ENCODE results near the gene TAS1R1. TPM values are rescaled to one million over a fixed set of nuclear protein-coding genes. Genes with fewer than 3 reads are reported as not detected.

The TAS1R1 gene
- total RNA-seq, 2 experiments from 2014 or later, result not detected

DNA sequence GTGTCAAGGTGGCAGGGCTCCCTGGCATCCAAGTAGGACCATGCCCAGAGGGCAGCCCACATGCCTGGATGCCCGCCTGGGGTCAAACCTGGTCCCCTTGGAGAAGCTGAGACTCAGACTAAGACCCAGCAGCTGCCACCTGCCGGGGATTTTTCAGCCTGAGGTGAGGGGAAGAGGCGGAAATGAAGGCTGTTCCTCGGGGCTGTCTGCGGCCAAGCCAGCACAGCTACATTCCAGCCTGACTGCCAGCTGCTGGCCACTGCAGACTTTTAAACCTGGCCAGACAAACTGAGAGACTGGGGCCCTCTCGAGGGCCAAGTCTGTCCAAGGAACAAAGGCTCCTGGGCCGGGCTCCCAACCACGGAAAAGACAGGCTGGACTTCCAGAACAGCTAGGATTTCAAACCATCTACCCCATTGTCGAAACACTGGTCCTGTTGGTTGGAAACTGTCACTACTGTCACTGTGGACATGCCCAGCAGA lies 41.7 kb upstream of the TAS1R1 start:
- ChIA-PET CTCF (interaction anchor here (1.1 kb wide), 1 partner anchor 24 kb away, joined by 3 read pairs; no protein-coding TSS in a partner anchor), POLR2A (interaction anchor here (1.4 to 1.7 kb wide), 2 partner anchors 9 to 10 kb away, joined by 3 to 6 read pairs; no protein-coding TSS in a partner anchor)
- DNase-seq, result no peak
- intact Hi-C loops (cut with micrococcal nuclease), result no loop called here
- Mint-ChIP-seq H3K9me3 (no peaks in the 10 kb centered on the region), H3K4me3 (no peak overlapping the region), H3K4me1 (ENCODE audit: low read depth) (no peaks in the 10 kb centered on the region), H3K27ac (no peak overlapping the region), H3K36me3 (ENCODE audit: low read depth) (no peaks in the 10 kb centered on the region), H3K27me3 (no peaks in the 10 kb centered on the region)
- ATAC-seq, result no peak
- TF ChIP-seq, protein P1, sequence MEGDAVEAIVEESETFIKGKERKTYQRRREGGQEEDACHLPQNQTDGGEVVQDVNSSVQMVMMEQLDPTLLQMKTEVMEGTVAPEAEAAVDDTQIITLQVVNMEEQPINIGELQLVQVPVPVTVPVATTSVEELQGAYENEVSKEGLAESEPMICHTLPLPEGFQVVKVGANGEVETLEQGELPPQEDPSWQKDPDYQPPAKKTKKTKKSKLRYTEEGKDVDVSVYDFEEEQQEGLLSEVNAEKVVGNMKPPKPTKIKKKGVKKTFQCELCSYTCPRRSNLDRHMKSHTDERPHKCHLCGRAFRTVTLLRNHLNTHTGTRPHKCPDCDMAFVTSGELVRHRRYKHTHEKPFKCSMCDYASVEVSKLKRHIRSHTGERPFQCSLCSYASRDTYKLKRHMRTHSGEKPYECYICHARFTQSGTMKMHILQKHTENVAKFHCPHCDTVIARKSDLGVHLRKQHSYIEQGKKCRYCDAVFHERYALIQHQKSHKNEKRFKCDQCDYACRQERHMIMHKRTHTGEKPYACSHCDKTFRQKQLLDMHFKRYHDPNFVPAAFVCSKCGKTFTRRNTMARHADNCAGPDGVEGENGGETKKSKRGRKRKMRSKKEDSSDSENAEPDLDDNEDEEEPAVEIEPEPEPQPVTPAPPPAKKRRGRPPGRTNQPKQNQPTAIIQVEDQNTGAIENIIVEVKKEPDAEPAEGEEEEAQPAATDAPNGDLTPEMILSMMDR (IDR thresholded peaks at IDR 0.05), result no peak

DNA sequence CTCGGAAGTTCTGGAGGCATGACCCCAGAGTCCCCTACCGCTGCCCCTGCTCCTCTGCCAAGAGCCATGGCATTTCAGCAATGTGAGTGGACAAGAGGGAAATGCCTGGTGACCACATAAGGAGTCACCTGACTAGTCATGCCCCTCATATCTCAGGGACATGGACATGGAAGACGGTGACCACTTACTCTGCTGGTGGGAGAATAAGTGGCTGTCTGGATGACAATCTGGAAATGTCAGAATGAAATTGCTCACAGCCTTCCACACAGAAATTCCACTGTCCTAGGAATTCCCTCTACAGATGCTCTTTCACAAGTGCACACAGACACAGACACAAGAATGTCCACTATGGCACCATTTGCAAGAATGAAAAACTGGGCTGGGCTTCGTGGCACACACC lies 39.3 kb upstream of the TAS1R1 start:
- Mint-ChIP-seq H3K9me3 (no peaks in the 10 kb centered on the region), H3K36me3 (ENCODE audit: low read depth) (no peaks in the 10 kb centered on the region), H3K4me1 (ENCODE audit: low read depth) (no peaks in the 10 kb centered on the region), H3K27ac (no peak overlapping the region), H3K27me3 (no peaks in the 10 kb centered on the region), H3K4me3 (no peak overlapping the region)
- ChIA-PET CTCF (no interaction called here), POLR2A (no interaction called here)
- no peak for ATAC-seq
- intact Hi-C loops (cut with micrococcal nuclease), result no loop called here
- no peak for DNase-seq
- TF ChIP-seq, protein P1 (IDR thresholded peaks at IDR 0.05), result no peak

DNA sequence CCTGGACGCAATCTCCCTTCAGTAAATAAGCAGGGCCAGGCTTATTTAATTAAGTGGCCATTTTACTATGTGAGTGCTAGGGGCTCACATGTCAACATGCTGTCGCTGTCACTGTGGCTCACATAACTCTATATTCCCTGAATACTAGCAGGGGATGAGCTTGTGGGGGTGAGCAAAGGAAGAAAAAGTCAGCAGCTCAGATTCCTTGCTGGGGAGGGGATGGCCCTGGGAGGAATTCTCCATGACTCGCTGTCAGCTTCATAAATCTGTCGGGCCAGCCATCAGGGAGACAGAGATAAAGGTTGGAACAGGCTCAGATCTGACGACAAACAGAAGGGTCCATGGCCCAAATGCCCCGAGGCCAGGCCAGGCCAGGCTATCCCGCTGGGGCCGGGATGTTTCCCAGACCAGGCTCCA lies 37.7 kb upstream of the TAS1R1 start:
- ChIA-PET CTCF (no interaction called here), POLR2A (interaction anchor here (0.6 to 1.2 kb wide), 2 partner anchors 9 to 12 kb away, joined by 3 to 4 read pairs; no protein-coding TSS in a partner anchor)
- DNase-seq (no peak), ATAC-seq (no peak)
- Mint-ChIP-seq H3K4me1 (ENCODE audit: low read depth) (no peaks in the 10 kb centered on the region), H3K36me3 (ENCODE audit: low read depth) (no peaks in the 10 kb centered on the region), H3K9me3 (no peaks in the 10 kb centered on the region), H3K27me3 (no peaks in the 10 kb centered on the region), H3K4me3 (no peak overlapping the region), H3K27ac (no peak overlapping the region)
- intact Hi-C loops (cut with micrococcal nuclease), result no loop called here
- TF ChIP-seq, protein P1 (IDR thresholded peaks at IDR 0.05), result no peak

DNA sequence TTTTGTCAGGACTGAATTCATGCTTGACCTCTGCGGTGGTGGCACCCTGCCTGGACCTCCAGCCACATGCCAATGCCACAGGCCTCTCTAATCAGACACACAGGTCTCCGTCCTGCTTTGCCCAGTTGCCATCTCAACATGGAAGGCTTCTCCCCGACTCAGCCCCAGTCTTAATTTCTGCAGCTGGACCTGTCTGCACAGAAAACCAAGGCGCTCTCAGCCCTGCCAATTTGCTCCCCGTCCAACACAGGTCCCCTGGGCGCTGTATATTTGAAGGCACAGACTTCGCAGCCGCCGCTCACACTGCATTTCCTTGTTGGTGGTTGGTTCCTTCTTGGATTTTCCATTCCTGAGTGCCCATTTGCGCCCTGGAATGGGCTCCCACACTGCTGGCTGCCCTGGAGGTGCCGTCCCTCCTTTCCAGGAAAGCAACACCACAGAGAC lies 35.6 kb upstream of the TAS1R1 start:
- POLR2A ChIA-PET, result no interaction called here
- intact Hi-C loops (cut with micrococcal nuclease), result no loop called here
- DNase-seq (no peak), ATAC-seq (no peak)
- TF ChIP-seq, protein P1 (IDR thresholded peaks at IDR 0.05), result no peak
- no peaks in the 10 kb centered on the region for H3K27me3 Mint-ChIP-seq
- H3K27ac Mint-ChIP-seq, result no peak overlapping the region
- no peaks in the 10 kb centered on the region for H3K9me3 Mint-ChIP-seq
- CTCF ChIA-PET, result interaction anchor here (4.5 kb wide), 1 partner anchor 30 kb away, joined by 20 read pairs; the partner anchor contains the start of gene PLEKHG5
- H3K4me1 Mint-ChIP-seq (ENCODE audit: low read depth), result no peaks in the 10 kb centered on the region
- H3K36me3 Mint-ChIP-seq (ENCODE audit: low read depth), result peaks cover 2% of the 10 kb centered on the region
- H3K4me3 Mint-ChIP-seq, result no peak overlapping the region

DNA sequence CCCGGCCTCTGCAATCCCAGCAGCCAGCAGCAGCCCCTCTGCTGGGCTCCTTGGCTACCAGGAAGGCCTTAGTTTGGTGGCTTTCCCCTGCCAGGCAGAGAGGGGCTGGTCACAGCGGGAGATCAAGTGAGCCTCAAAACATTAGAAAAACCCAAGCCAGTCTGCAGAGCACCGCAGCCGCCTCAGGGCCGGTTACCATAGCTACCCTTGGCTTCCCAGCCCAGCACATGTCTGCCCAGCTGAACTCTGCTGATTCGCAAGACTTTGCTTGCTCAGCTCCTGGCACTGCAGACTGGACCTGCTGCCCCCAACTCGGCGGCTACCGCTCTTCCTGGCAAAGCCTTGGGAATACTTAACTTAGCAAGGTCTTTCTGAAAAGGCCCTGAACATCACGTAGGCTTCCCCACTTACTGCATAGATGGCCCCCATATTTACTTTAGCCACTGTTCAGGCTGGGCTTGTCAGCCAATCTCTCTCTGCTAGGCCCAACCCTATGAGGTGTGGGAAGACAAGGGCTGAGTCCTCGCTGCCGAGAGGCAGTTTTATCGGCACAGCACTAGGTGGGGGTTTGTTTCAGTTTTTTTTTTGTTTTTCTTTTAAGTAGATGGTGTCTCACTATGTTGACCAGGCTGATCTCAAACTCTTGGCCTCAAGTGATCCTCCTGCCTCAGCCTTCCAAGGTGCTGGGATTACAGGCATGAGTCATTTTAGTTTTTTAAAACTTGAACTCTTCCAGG lies 35.0 kb upstream of the TAS1R1 start:
- ATAC-seq (no peak), DNase-seq (no peak)
- Mint-ChIP-seq H3K9me3 (no peaks in the 10 kb centered on the region), H3K27me3 (no peaks in the 10 kb centered on the region), H3K36me3 (ENCODE audit: low read depth) (peaks cover 2% of the 10 kb centered on the region), H3K4me1 (ENCODE audit: low read depth) (no peaks in the 10 kb centered on the region), H3K4me3 (no peak overlapping the region), H3K27ac (no peak overlapping the region)
- TF ChIP-seq, protein P1 (IDR thresholded peaks at IDR 0.05), result no peak
- intact Hi-C loops (cut with micrococcal nuclease), result no loop called here
- CTCF ChIA-PET, result interaction anchor here (1.6 to 4.5 kb wide), 2 partner anchors 30 to 35 kb away, joined by 6 to 20 read pairs; partner anchors contain the start of genes PLEKHG5 and TAS1R1
- POLR2A ChIA-PET, result interaction anchor here (1.5 kb wide), 1 partner anchor 22 kb away, joined by 3 read pairs; no protein-coding TSS in a partner anchor

Measured in activated CD8-positive, alpha-beta T cell treated with anti-CD3 and anti-CD28 coated beads for 36 hours (primary cell).